GM12864 (cell line): Measurements from ENCODE around the gene PRDX3.

Experiments
- DNase-seq: peaks from one replicate; pipeline ENCODE4 v3.0.0-alpha.2; 2011; ENCODE audit warnings: low read depth
- H3K4me3 ChIP-seq: 2 replicates; pipeline ENCODE4 v1.5.1; 2011; ENCODE audit warnings: mild to moderate bottlenecking, low read depth, low read length, control low read depth
- TF ChIP-seq, protein P1 (sequence below): IDR thresholded peaks from 2 replicates; pipeline ENCODE4 v1.5.1; 2011; ENCODE audit warnings: low read depth, mild to moderate bottlenecking, moderate library complexity, low read length, control low read depth, inconsistent platforms; ENCODE audit errors: missing control alignments

The PRDX3 gene

DNA sequence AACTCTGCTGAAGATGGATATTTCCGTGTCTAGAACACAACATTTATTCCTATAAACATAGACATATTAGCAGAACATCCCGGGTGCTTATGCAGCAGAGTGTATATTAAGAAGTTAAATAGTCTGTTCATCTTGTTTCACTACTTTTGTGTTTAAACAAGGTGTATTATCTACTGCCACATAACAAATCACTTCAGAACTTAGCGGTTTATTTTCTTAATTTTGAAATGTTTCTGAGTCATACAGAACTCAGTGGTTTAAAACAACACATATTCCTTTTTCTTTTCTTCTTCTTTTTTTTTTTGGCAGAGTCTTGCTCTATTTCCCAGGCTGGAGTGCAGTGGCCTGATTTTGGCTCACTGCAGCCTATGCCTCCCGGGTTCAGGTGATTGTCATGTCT lies 48.9 kb downstream of the PRDX3 start:
- DNase-seq: no peak
- TF ChIP-seq, protein P1, sequence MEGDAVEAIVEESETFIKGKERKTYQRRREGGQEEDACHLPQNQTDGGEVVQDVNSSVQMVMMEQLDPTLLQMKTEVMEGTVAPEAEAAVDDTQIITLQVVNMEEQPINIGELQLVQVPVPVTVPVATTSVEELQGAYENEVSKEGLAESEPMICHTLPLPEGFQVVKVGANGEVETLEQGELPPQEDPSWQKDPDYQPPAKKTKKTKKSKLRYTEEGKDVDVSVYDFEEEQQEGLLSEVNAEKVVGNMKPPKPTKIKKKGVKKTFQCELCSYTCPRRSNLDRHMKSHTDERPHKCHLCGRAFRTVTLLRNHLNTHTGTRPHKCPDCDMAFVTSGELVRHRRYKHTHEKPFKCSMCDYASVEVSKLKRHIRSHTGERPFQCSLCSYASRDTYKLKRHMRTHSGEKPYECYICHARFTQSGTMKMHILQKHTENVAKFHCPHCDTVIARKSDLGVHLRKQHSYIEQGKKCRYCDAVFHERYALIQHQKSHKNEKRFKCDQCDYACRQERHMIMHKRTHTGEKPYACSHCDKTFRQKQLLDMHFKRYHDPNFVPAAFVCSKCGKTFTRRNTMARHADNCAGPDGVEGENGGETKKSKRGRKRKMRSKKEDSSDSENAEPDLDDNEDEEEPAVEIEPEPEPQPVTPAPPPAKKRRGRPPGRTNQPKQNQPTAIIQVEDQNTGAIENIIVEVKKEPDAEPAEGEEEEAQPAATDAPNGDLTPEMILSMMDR: no peak
- H3K4me3 ChIP-seq: no peak overlapping the region

DNA sequence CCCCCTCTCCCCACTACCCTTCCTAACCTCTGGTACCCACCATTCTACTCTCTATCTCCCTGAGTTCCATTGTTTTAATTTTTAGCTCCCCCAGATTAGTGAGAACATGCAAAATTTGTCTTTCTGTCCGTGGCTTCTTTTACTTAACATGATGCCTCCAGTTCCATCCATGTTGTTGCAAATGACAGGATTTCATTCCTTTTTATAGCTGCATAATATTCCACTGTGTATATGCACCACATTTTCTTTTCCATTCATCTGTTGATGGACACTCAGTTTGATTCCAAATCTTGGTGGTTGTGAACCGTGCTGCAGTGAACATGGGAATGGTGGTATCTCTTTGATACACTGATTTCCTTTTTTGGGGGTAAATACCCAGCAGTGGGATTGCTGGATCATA lies 52.7 kb downstream of the PRDX3 start:
- DNase-seq: no peak

GRCh38 chr10:119120875-119121274 lies 57.7 kb downstream of the PRDX3 start:
- DNase-seq: no peak
- TF ChIP-seq, protein P1: no peak
- H3K4me3 ChIP-seq: no peak overlapping the region; the same call in 1 of the 2 replicates

More for the DNA sequence above, 52.7 kb downstream of the PRDX3 start:
- no peak overlapping the region for H3K4me3 ChIP-seq
- TF ChIP-seq, protein P1: no peak

GRCh38 chr10:119120413-119120867 lies 58.2 kb downstream of the PRDX3 start:
- TF ChIP-seq, protein P1: no peak
- peak; percentile 76 for DNase-seq
- no peak overlapping the region; the same call in 1 of the 2 replicates for H3K4me3 ChIP-seq

GRCh38 chr10:119119400-119119799 lies 59.2 kb downstream of the PRDX3 start:
- H3K4me3 ChIP-seq: no peak overlapping the region

DNA sequence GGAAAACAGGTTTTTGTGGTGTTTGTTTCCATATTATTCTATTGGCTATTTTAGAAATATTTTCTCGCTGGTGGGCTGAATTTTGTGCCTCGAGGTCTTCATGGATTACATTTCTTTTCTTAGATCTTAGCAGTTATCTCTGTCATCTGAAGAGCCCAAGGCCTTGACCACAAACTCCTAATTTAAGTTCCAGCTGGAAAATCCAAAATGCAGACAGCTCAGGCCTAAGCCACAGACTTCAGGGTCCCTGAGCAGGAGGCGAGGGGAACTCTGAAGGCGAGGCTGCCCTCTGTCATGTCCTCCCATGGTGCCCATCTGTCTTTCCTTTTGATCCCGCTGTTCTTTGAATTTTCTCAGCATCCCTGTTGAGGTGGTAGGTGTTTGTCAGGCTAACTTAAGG lies 60.4 kb downstream of the PRDX3 start:
- no peak overlapping the region for H3K4me3 ChIP-seq
- no peak for DNase-seq
- TF ChIP-seq, protein P1: no peak

More at GRCh38 chr10:119119400-119119799, 59.2 kb downstream of the PRDX3 start:
- no peak for DNase-seq
- TF ChIP-seq, protein P1: no peak
